ENCODE results near the gene PI4KA. TPM values are rescaled to one million over a fixed set of nuclear protein-coding genes. Genes with fewer than 3 reads are reported as not detected.
A peak's percentile ranks its signal among the peaks of the same experiment; 100 is the strongest.

PI4KA gene
- total RNA-seq, 3 donors from 2014 or later (not counting 1 experiment from before 2014, with no cell fraction given): 208 to 233 (median 215) TPM

- Mint-ChIP-seq H3K4me3 (no peak overlapping the region), H3K9me3 (no peaks in the 10 kb centered on the region), H3K27me3 (ENCODE audit: low read depth in 2 of 2) (no peaks in the 10 kb centered on the region), H3K4me1 (peaks cover 9% of the 10 kb centered on the region in 2 donors), H3K36me3 (peaks cover 27% of the 10 kb centered on the region), H3K27ac (peak overlapping the region in 1 of 2 donors; percentile 45)
- Histone ChIP-seq H3K4me3 (ENCODE audit: low read length) (no peak overlapping the region), H3K4me1 (ENCODE audit: control insufficient read depth, insufficient read depth, low read length) (peaks cover 10% of the 10 kb centered on the region), H3K27me3 (ENCODE audit: control insufficient read depth, insufficient read depth, low read length) (no peaks in the 10 kb centered on the region), H3K27ac (ENCODE audit: low read length) (no peak overlapping the region), H3K36me3 (ENCODE audit: control insufficient read depth, insufficient read depth, low read length) (peaks cover 48% of the 10 kb centered on the region), H3K9me3 (ENCODE audit: control insufficient read depth, insufficient read depth, low read length) (no peaks in the 10 kb centered on the region)
- WGBS (ENCODE audit: insufficient coverage): 93% methylated on average over 9 of the region's 9 CpGs
- intact Hi-C loops (cut with micrococcal nuclease): no loop called here
- TF ChIP-seq CTCF (IDR thresholded peaks at IDR 0.05): no peak
- ATAC-seq (no peak), DNase-seq (no peak)
These were observed 23.5 kb upstream of the PI4KA start for GRCh38 chr22:20881869-20882815.

GRCh38 chr22:20881231-20881630 is 22.6 kb upstream of the PI4KA start:
- Mint-ChIP-seq H3K36me3 (peaks cover 25% of the 10 kb centered on the region), H3K4me1 (peaks cover 9% of the 10 kb centered on the region in 2 donors), H3K27me3 (ENCODE audit: low read depth in 2 of 2) (no peaks in the 10 kb centered on the region), H3K27ac (peak overlapping the region in 1 of 2 donors; percentile 42), H3K4me3 (no peak overlapping the region), H3K9me3 (no peaks in the 10 kb centered on the region)
- H3K27ac ChIP-seq (ENCODE audit: low read length): no peak overlapping the region
- intact Hi-C loops (cut with micrococcal nuclease): no loop called here
- DNase-seq (no peak), ATAC-seq (no peak)
- no peaks in the 10 kb centered on the region for H3K9me3 ChIP-seq (ENCODE audit: control insufficient read depth, insufficient read depth, low read length)
- H3K27me3 ChIP-seq (ENCODE audit: control insufficient read depth, insufficient read depth, low read length): no peaks in the 10 kb centered on the region
- no peak overlapping the region for H3K4me3 ChIP-seq (ENCODE audit: low read length)
- no peak for TF ChIP-seq CTCF (IDR thresholded peaks at IDR 0.05)
- peaks cover 51% of the 10 kb centered on the region for H3K36me3 ChIP-seq (ENCODE audit: control insufficient read depth, insufficient read depth, low read length)
- H3K4me1 ChIP-seq (ENCODE audit: control insufficient read depth, insufficient read depth, low read length): peaks cover 10% of the 10 kb centered on the region
- WGBS (ENCODE audit: insufficient coverage): 98% methylated on average over 3 of the region's 5 CpGs

GRCh38 chr22:20877715-20878114 is 19.1 kb upstream of the PI4KA start:
- Histone ChIP-seq H3K27ac (ENCODE audit: low read length) (no peak overlapping the region), H3K27me3 (ENCODE audit: control insufficient read depth, insufficient read depth, low read length) (no peaks in the 10 kb centered on the region), H3K4me1 (ENCODE audit: control insufficient read depth, insufficient read depth, low read length) (no peaks in the 10 kb centered on the region), H3K4me3 (ENCODE audit: low read length) (no peak overlapping the region), H3K36me3 (ENCODE audit: control insufficient read depth, insufficient read depth, low read length) (peaks cover 55% of the 10 kb centered on the region), H3K9me3 (ENCODE audit: control insufficient read depth, insufficient read depth, low read length) (no peaks in the 10 kb centered on the region)
- peaks cover 11% of the 10 kb centered on the region for H3K36me3 Mint-ChIP-seq
- ATAC-seq: no peak
- 100% methylated on average over 3 of the region's 3 CpGs for WGBS (ENCODE audit: insufficient coverage)
- no peaks in the 10 kb centered on the region for H3K9me3 Mint-ChIP-seq
- no peaks in the 10 kb centered on the region for H3K4me1 Mint-ChIP-seq
- H3K4me3 Mint-ChIP-seq: no peak overlapping the region
- no peak for DNase-seq
- no peak for TF ChIP-seq CTCF (IDR thresholded peaks at IDR 0.05)
- no peaks in the 10 kb centered on the region for H3K27me3 Mint-ChIP-seq (ENCODE audit: low read depth in 2 of 2)
- intact Hi-C loops (cut with micrococcal nuclease): no loop called here
- H3K27ac Mint-ChIP-seq: no peak overlapping the region

Data from natural killer cell (primary cell).